H1 (cell line): ENCODE data around the gene RUNX1. TPM values are rescaled to one million over a fixed set of nuclear protein-coding genes. Genes with fewer than 3 reads are reported as not detected.

Source experiments
- CTCF ChIA-PET: fragments of 300-600 bp; sonication (Branson Sonifier 250); formaldehyde crosslinking; loops from one replicate; lab custom pipeline; 2021; ENCODE audit not compliant: partially characterized antibody; lab: Charles Lee
- POLR2A ChIA-PET: fragments of 300-600 bp; sonication (Branson Sonifier 250); formaldehyde crosslinking; loops from one replicate; lab custom pipeline; 2021; ENCODE audit warnings: inconsistent platforms; ENCODE audit not compliant: partially characterized antibody; lab: Charles Lee
- DNase-seq, 2 experiments: peaks; one replicate each; pipeline versions ENCODE4 v3.0.0 to v3.0.0-alpha.2; 2010 to 2022; ENCODE audit warnings: low spot score in 2 of 2, low read depth in 1 of 2, mixed read lengths in 1 of 2
- FAIRE-seq: peaks from 2 replicates; lab custom pipeline; 2011; peaks lifted over from hg19 to GRCh38; lab: Jason Lieb, UNC
- H2AFZ ChIP-seq: 2 replicates; pipeline ENCODE4 v1.8.1; 2012; ENCODE audit warnings: low read length, inconsistent platforms
- H2AK5ac ChIP-seq: 2 replicates; pipeline ENCODE4 v1.6.1; 2013; ENCODE audit warnings: low read depth, low read length
- H2BK120ac ChIP-seq: replicated peaks from 2 replicates; pipeline ENCODE3; 2013; ENCODE audit warnings: low read depth, low read length, inconsistent platforms
- H2BK12ac ChIP-seq: 2 replicates; pipeline ENCODE4 v1.6.1; 2013; ENCODE audit warnings: low read depth, low read length
- H2BK15ac ChIP-seq: 2 replicates; pipeline ENCODE4 v1.6.1; 2013; ENCODE audit warnings: low read length
- H2BK20ac ChIP-seq: 2 replicates; pipeline ENCODE4 v1.6.1; 2013; ENCODE audit warnings: low read length
- H2BK5ac ChIP-seq: 2 replicates; pipeline ENCODE4 v1.6.1; 2013; ENCODE audit warnings: low read depth, low read length
- H3K14ac ChIP-seq: 2 replicates; pipeline ENCODE4 v1.6.1; 2013; ENCODE audit warnings: inconsistent platforms; ENCODE audit not compliant: insufficient read length
- H3K18ac ChIP-seq: 2 replicates; pipeline ENCODE4 v1.6.1; 2013; ENCODE audit warnings: low read length; ENCODE audit errors: extremely low read depth
- H3K23ac ChIP-seq: 2 replicates; pipeline ENCODE4 v1.6.1; 2013; ENCODE audit warnings: inconsistent platforms; ENCODE audit not compliant: insufficient read length
- H3K23me2 ChIP-seq: 2 replicates; pipeline ENCODE4 v1.6.1; 2013; ENCODE audit warnings: low read depth, low read length
- H3K27ac ChIP-seq: 2 replicates; pipeline ENCODE4 v1.6.1; 2011; ENCODE audit warnings: low read depth, low read length, inconsistent platforms
- H3K27me3 ChIP-seq, 4 experiments: replicated peaks in 1 of 4; 1 replicate in 1 of 4; 2 replicates in 3 of 4; pipeline versions ENCODE4 v1.6.1 to v1.8.1; 2011 to 2013; ENCODE audit warnings: low read length in 3 of 4, mild to moderate bottlenecking in 3 of 4, inconsistent platforms in 2 of 4, mixed read lengths in 2 of 4, moderate library complexity in 1 of 4; ENCODE audit not compliant: control insufficient read depth in 3 of 4, insufficient read depth in 3 of 4; ENCODE audit errors: extremely low read depth in 1 of 4
- H3K36me3 ChIP-seq, 4 experiments: 2 replicates each; pipeline versions ENCODE4 v1.6.1 to v1.8.1; 2011 to 2013; ENCODE audit warnings: mild to moderate bottlenecking in 4 of 4, low read length in 3 of 4, moderate library complexity in 2 of 4, control low read depth in 1 of 4, inconsistent platforms in 1 of 4; ENCODE audit not compliant: insufficient read depth in 4 of 4, control insufficient read depth in 2 of 4
- H3K4ac ChIP-seq: replicated peaks from 2 replicates; pipeline ENCODE3; 2013; ENCODE audit warnings: low read length, low read depth, mixed read lengths, inconsistent platforms; ENCODE audit not compliant: insufficient read length
- H3K4me1 ChIP-seq, 4 experiments: replicated peaks in 1 of 4; 1 replicate in 1 of 4; 2 replicates in 3 of 4; pipeline versions ENCODE4 v1.6.1 to v1.8.1; 2011 to 2013; ENCODE audit warnings: low read length in 3 of 4, inconsistent platforms in 2 of 4, mixed read lengths in 1 of 4; ENCODE audit not compliant: insufficient read depth in 4 of 4, control insufficient read depth in 3 of 4
- H3K4me2 ChIP-seq, 2 experiments: 2 replicates each; pipeline versions ENCODE4 v1.6.1 to v1.8.1; 2011 to 2013; ENCODE audit warnings: low read depth in 2 of 2, low read length in 2 of 2, control low read depth in 1 of 2, inconsistent platforms in 1 of 2, mild to moderate bottlenecking in 1 of 2; ENCODE audit not compliant: insufficient read depth in 1 of 2
- H3K4me3 ChIP-seq, 4 experiments: fragments of 200-600, 300-600 bp in 1 of 4; sonication (generic), shearing (Covaris generic), sonication (Bioruptor Twin) in 1 of 4; 2 replicates each; pipeline versions ENCODE4 v1.5.1 to v1.8.1; 2011 to 2016; ENCODE audit warnings: low read length in 4 of 4, low read depth in 3 of 4, control low read depth in 2 of 4, inconsistent platforms in 2 of 4, mild to moderate bottlenecking in 2 of 4, mixed read lengths in 1 of 4, moderate library complexity in 1 of 4; ENCODE audit not compliant: insufficient read depth in 2 of 4; ENCODE audit errors: extremely low read depth in 1 of 4
- H3K56ac ChIP-seq: replicated peaks from 2 replicates; pipeline ENCODE3; 2013; ENCODE audit warnings: low read depth, mild to moderate bottlenecking, mixed read lengths, low read length, inconsistent platforms; ENCODE audit not compliant: insufficient read length
- H3K79me1 ChIP-seq: 2 replicates; pipeline ENCODE4 v1.6.1; 2013; ENCODE audit warnings: low read depth, low read length, control low read depth
- H3K79me2 ChIP-seq, 2 experiments: 2 replicates each; pipeline versions ENCODE4 v1.6.1 to v1.8.1; 2012 to 2013; ENCODE audit warnings: low read length in 2 of 2, mild to moderate bottlenecking in 2 of 2, inconsistent platforms in 1 of 2; ENCODE audit not compliant: insufficient read depth in 2 of 2, control insufficient read depth in 1 of 2
- H3K9ac ChIP-seq, 4 experiments: replicated peaks in 1 of 4; 1 replicate in 1 of 4; 2 replicates in 3 of 4; pipeline versions ENCODE4 v1.6.1 to v1.8.1; 2011 to 2013; ENCODE audit warnings: low read depth in 3 of 4, low read length in 3 of 4, control low read depth in 2 of 4, mild to moderate bottlenecking in 2 of 4, moderate library complexity in 2 of 4, inconsistent platforms in 1 of 4; ENCODE audit errors: extremely low read depth in 1 of 4
- H3K9me3 ChIP-seq, 2 experiments: 2 replicates each; pipeline versions ENCODE4 v1.6.1 to v1.8.1; 2012 to 2013; ENCODE audit warnings: mild to moderate bottlenecking in 2 of 2, moderate library complexity in 2 of 2, control low read depth in 1 of 2, inconsistent platforms in 1 of 2, low read depth in 1 of 2, low read length in 1 of 2, mixed read lengths in 1 of 2; ENCODE audit not compliant: insufficient read depth in 2 of 2
- H4K20me1 ChIP-seq, 2 experiments: replicated peaks in 1 of 2; 2 replicates each; pipeline versions ENCODE3 to v1.8.1; 2011 to 2013; ENCODE audit warnings: inconsistent platforms in 2 of 2, low read length in 2 of 2, mild to moderate bottlenecking in 1 of 2; ENCODE audit not compliant: insufficient read depth in 2 of 2, control insufficient read depth in 1 of 2
- H4K5ac ChIP-seq: 2 replicates; pipeline ENCODE4 v1.6.1; 2013; ENCODE audit warnings: low read length, low read depth, mixed read lengths, inconsistent platforms; ENCODE audit not compliant: insufficient read length
- H4K8ac ChIP-seq: 2 replicates; pipeline ENCODE4 v1.8.0; 2013; ENCODE audit warnings: mild to moderate bottlenecking, moderate library complexity, low read length, inconsistent platforms; ENCODE audit not compliant: insufficient read depth; ENCODE audit errors: extremely low read depth
- H4K91ac ChIP-seq: replicated peaks from 2 replicates; pipeline ENCODE3; 2013; ENCODE audit warnings: low read length, mixed read lengths, inconsistent platforms; ENCODE audit not compliant: insufficient read length
- CBX8 ChIP-seq: fragments of 300-800, 300-1000 bp; sonication (generic); IDR thresholded peaks from 2 replicates; pipeline ENCODE4 v1.7.1; 2016; ENCODE audit warnings: low read depth, low read length, borderline replicate concordance
- E2F6 ChIP-seq: IDR thresholded peaks from 2 replicates; pipeline ENCODE4 v1.6.1; 2012; ENCODE audit warnings: inconsistent platforms
- GABPA ChIP-seq: IDR thresholded peaks from 2 replicates; pipeline ENCODE4 v1.6.1; 2011; ENCODE audit warnings: mild to moderate bottlenecking, low read length, moderate library complexity, borderline replicate concordance; ENCODE audit not compliant: insufficient read depth
- MAFK ChIP-seq: IDR thresholded peaks from 2 replicates; pipeline ENCODE4 v1.6.1; 2012; ENCODE audit warnings: low read depth, mild to moderate bottlenecking, improper control_type of control experiment, low read length
- NANOG ChIP-seq: IDR thresholded peaks from 2 replicates; pipeline ENCODE4 v1.6.1; 2011; ENCODE audit warnings: low read length, low read depth, mild to moderate bottlenecking, inconsistent platforms; ENCODE audit not compliant: insufficient read depth, poor library complexity, severe bottlenecking
- NRF1 ChIP-seq: IDR thresholded peaks from 2 replicates; pipeline ENCODE4 v1.6.1; 2011; ENCODE audit warnings: mild to moderate bottlenecking, low read depth, low read length, improper control_type of control experiment
- RAD21 ChIP-seq, 2 experiments: IDR thresholded peaks in 1 of 2; conservative IDR thresholded peaks in 1 of 2; 2 replicates each; pipeline ENCODE4 v1.6.1; 2011; ENCODE audit warnings: low read depth in 2 of 2, low read length in 2 of 2, improper control_type of control experiment in 1 of 2, inconsistent platforms in 1 of 2, mild to moderate bottlenecking in 1 of 2, moderate library complexity in 1 of 2
- SP2 ChIP-seq: IDR thresholded peaks from 2 replicates; pipeline ENCODE4 v1.6.1; 2012; ENCODE audit warnings: mild to moderate bottlenecking, low read length, inconsistent platforms
- TAF1 ChIP-seq: IDR thresholded peaks from 2 replicates; pipeline ENCODE4 v1.6.1; 2011; ENCODE audit warnings: mild to moderate bottlenecking, low read depth, low read length
- WGBS, 2 experiments: shearing (Covaris generic) in 1 of 2; methylation state at CpG; one replicate each; pipeline versions ENCODE4 v1.1.6 to v1.1.7; 2013 to 2015; ENCODE audit warnings: low lambda C conversion rate in 2 of 2, mixed read lengths in 2 of 2, inconsistent platforms in 1 of 2, low coverage in 1 of 2, missing lambda C conversion rate in 1 of 2; ENCODE audit not compliant: insufficient replicate concordance in 2 of 2, insufficient coverage in 1 of 2, insufficient read length in 1 of 2; ENCODE audit errors: extremely low coverage in 1 of 2, missing lambda C conversion rate in 1 of 2; 5-methylcytosine and 5-hydroxymethylcytosine counted together
- polyA plus RNA-seq, 7 experiments: library from polyadenylated mRNA; depleted of rRNA in 3 of 7; stranded (reverse) in 5 of 7; unstranded in 2 of 7; fragments of >200 nt in 5 of 7; fragments of 200-250 nt in 2 of 7; gene quantifications; 1 replicate in 5 of 7; 2 replicates in 1 of 7; 4 replicates in 1 of 7; pipeline versions ENCODE4 v1.2.1 to v1.2.3, GENCODE V29; 2011 to 2013; ENCODE audit warnings: missing spikeins in 2 of 7, mixed read lengths in 2 of 7
- total RNA-seq: library from RNA; stranded (reverse); fragmentation: NEBNext Ultra II Directional; extraction: Animal tissue kit (Norgen Biotek cat#: 25700); gene quantifications from 2 replicates; pipeline ENCODE4 v1.2.1, GENCODE V29; 2021

Gene RUNX1
- total and polyA plus RNA-seq, 2 of the 8 experiments (the other 6 are each of a cell fraction or from before 2014, with no cell fraction given), result 0.20 to 0.60 TPM

- POLR2A ChIA-PET, result interaction anchor here (1.2 kb wide), 1 partner anchor 12 kb away, joined by 4 read pairs; no protein-coding TSS in a partner anchor
- no peak for TF ChIP-seq RAD21 (IDR thresholded peaks at IDR 0.05 in 1 of 2, conservative IDR thresholded peaks at IDR 0.05 in 1 of 2; ENCODE audit: low read depth in 2 of 2, low read length in 2 of 2)
- no peak for TF ChIP-seq NANOG
- peak; percentile 63; the same call in 1 of the 2 replicates for TF ChIP-seq MAFK
- TF ChIP-seq GABPA, result 0 out of 2 replicates have a peak, but pooled peaks have one; percentile 27
- peak; percentile 44; the same call in 1 of the 2 replicates for TF ChIP-seq TAF1
- peak; percentile 32; the same call in 1 of the 2 replicates for TF ChIP-seq NRF1
- TF ChIP-seq SP2, result no peak
- peak; percentile 46; the same call in 1 of the 2 replicates for TF ChIP-seq E2F6
- TF ChIP-seq CBX8, result no peak
These were observed 22.2 kb downstream of the RUNX1 start for GRCh38 chr21:35026617-35027562.

More at GRCh38 chr21:35026617-35027562, 22.2 kb downstream of the RUNX1 start:
- WGBS, 2 experiments, result 27% methylated on average over 37 of the region's 45 CpGs; no CpG with 5 or more reads in 1 of the 2 experiments
- no peak overlapping the region for H3K14ac ChIP-seq
- no peak overlapping the region for H2BK20ac ChIP-seq
- no peak overlapping the region for H3K9ac ChIP-seq
- H3K36me3 ChIP-seq, result no peaks in the 10 kb centered on the region
- peaks cover 3% of the 10 kb centered on the region; the same call in 1 of the 2 replicates for H3K23me2 ChIP-seq
- FAIRE-seq (peak; percentile 81), DNase-seq (peak in 1 of 2 experiments; percentile 71)
- H3K27ac ChIP-seq, result no peak overlapping the region
- CTCF ChIA-PET, result interaction anchor here (0.7 kb wide), 1 partner anchor 911 kb away, joined by 3 read pairs; no protein-coding TSS in a partner anchor
- H3K9me3 ChIP-seq, result peaks cover 0 to 2% of the 10 kb centered on the region in 2 experiments; a peak in 1 of 4 replicates
- H2BK12ac ChIP-seq, result peak overlapping the region; percentile 64
- no peak overlapping the region for H3K18ac ChIP-seq
- H3K23ac ChIP-seq, result no peak overlapping the region
- no peaks in the 10 kb centered on the region for H4K20me1 ChIP-seq
- no peak overlapping the region for H2BK120ac ChIP-seq
- H4K91ac ChIP-seq, result no peak overlapping the region
- peaks cover 0 to 11% (median 8%) of the 10 kb centered on the region in 4 experiments; a peak in 6 of 7 replicates for H3K27me3 ChIP-seq
- no peak overlapping the region for H2BK15ac ChIP-seq
- no peak overlapping the region for H2AFZ ChIP-seq
- H4K5ac ChIP-seq, result no peak overlapping the region
- H3K79me2 ChIP-seq, result no peaks in the 10 kb centered on the region
- H2BK5ac ChIP-seq, result no peak overlapping the region
- no peak overlapping the region for H3K56ac ChIP-seq
- no peak overlapping the region for H3K4ac ChIP-seq
- H4K8ac ChIP-seq, result peak overlapping the region; percentile 87
- H3K4me3 ChIP-seq, result peak overlapping the region; percentile 4 to 53 (median 16); a peak in 5 of 8 replicates
- no peaks in the 10 kb centered on the region for H3K79me1 ChIP-seq
- peak overlapping the region; percentile 62 to 69 for H3K4me2 ChIP-seq
- H2AK5ac ChIP-seq, result no peak overlapping the region
- peaks cover 0 to 6% (median under 1%) of the 10 kb centered on the region in 4 experiments; a peak in 2 of 7 replicates for H3K4me1 ChIP-seq
